Neural progenitor cell (in vitro differentiated cells): Measurements from ENCODE around the gene EXOSC5.

Experiments used
- EZH2 ChIP-seq: fragments of 200-600 bp; sonication (generic); IDR thresholded peaks from 2 replicates; pipeline ENCODE4 v1.6.1; 2017; ENCODE audit warnings: antibody characterized with exemption, mild to moderate bottlenecking, moderate library complexity
- EZH2phosphoT487 ChIP-seq: fragments of 200-600 bp; sonication (generic); IDR thresholded peaks from 2 replicates; pipeline ENCODE4 v1.6.1; 2017; ENCODE audit warnings: antibody characterized with exemption
- TF ChIP-seq, protein P1 (sequence below): fragments of 200-600 bp; sonication (generic); IDR thresholded peaks from 2 replicates; pipeline ENCODE4 v1.5.1; 2017; ENCODE audit warnings: antibody characterized with exemption, mild to moderate bottlenecking

DNA sequence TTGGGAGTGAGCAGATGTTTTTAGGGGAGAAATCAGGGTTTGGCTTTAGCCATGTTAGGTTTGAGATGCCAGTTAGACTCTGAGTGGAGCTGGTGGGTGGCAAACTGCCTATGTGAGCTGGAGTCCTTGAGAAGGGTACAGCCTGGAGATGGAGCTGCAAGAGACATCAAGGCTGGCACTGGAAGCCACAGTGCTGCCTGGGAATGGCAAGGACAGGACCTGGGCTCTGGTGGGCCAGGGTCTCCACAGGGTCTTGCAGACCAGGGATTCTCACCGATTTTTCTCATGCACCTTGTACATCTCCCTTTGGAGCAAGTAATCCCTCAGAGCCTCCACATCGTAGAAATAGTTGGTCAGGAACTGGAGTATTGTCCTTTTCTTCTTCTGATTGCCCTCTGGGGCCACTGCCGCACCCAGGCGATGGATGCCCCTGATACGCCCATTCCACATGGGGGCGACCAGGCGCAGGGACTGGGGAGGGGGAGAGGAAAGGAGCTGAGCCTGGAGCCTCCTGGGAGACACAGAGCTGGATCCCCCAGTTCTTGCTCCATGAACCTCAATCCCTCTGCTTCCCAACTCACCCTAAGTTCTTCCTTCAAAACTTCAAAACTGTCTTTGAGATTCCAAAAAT lies 40.9 kb upstream of the EXOSC5 start:
- TF ChIP-seq, protein P1, sequence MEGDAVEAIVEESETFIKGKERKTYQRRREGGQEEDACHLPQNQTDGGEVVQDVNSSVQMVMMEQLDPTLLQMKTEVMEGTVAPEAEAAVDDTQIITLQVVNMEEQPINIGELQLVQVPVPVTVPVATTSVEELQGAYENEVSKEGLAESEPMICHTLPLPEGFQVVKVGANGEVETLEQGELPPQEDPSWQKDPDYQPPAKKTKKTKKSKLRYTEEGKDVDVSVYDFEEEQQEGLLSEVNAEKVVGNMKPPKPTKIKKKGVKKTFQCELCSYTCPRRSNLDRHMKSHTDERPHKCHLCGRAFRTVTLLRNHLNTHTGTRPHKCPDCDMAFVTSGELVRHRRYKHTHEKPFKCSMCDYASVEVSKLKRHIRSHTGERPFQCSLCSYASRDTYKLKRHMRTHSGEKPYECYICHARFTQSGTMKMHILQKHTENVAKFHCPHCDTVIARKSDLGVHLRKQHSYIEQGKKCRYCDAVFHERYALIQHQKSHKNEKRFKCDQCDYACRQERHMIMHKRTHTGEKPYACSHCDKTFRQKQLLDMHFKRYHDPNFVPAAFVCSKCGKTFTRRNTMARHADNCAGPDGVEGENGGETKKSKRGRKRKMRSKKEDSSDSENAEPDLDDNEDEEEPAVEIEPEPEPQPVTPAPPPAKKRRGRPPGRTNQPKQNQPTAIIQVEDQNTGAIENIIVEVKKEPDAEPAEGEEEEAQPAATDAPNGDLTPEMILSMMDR, result no peak
- TF ChIP-seq EZH2phosphoT487, result no peak
- no peak for TF ChIP-seq EZH2
